Mesenchymal stem cell (in vitro differentiated cells and primary cell): ENCODE data around the gene PIM1.
"Not testable (repeated sequence)": the region's sequence is repeated elsewhere in the genome, so short reads cannot be mapped to it uniquely, and the experiment has no call there.

Experiments
- DNase-seq: peaks from one replicate; pipeline ENCODE4 v3.0.0-alpha.2; 2013
- H2AFZ ChIP-seq: one replicate; pipeline ENCODE4 v1.6.1; 2013; ENCODE audit warnings: low read depth, mild to moderate bottlenecking, control low read depth, inconsistent platforms, low read length, moderate library complexity
- H2AK5ac ChIP-seq: 2 replicates; pipeline ENCODE4 v1.6.1; 2013; ENCODE audit warnings: low read length, moderate library complexity, mild to moderate bottlenecking, inconsistent platforms; ENCODE audit not compliant: severe bottlenecking
- H2BK120ac ChIP-seq: one replicate; pipeline ENCODE4 v1.6.1; 2013; ENCODE audit warnings: low read depth, mild to moderate bottlenecking, inconsistent platforms, low read length, moderate library complexity
- H2BK12ac ChIP-seq, 2 experiments: one replicate each; pipeline ENCODE4 v1.6.1; 2013; ENCODE audit warnings: inconsistent platforms in 2 of 2, low read length in 2 of 2, mild to moderate bottlenecking in 2 of 2, moderate library complexity in 2 of 2, control low read depth in 1 of 2
- H2BK15ac ChIP-seq: one replicate; pipeline ENCODE4 v1.6.1; 2013; ENCODE audit warnings: mild to moderate bottlenecking, low read depth, inconsistent platforms; ENCODE audit not compliant: poor library complexity, severe bottlenecking
- H2BK5ac ChIP-seq: 2 replicates; pipeline ENCODE4 v1.6.1; 2013; ENCODE audit warnings: low read depth, mild to moderate bottlenecking, low read length, control low read depth, inconsistent platforms; ENCODE audit not compliant: poor library complexity, severe bottlenecking
- H3K14ac ChIP-seq, 2 experiments: one replicate each; pipeline ENCODE4 v1.6.1; 2013; ENCODE audit warnings: inconsistent platforms in 2 of 2, low read length in 2 of 2, control low read depth in 1 of 2, mild to moderate bottlenecking in 1 of 2, moderate library complexity in 1 of 2
- H3K18ac ChIP-seq, 2 experiments: one replicate each; pipeline ENCODE4 v1.6.1; 2013; ENCODE audit warnings: inconsistent platforms in 2 of 2, low read length in 2 of 2, control low read depth in 1 of 2, low read depth in 1 of 2, mild to moderate bottlenecking in 1 of 2
- H3K23ac ChIP-seq, 2 experiments: one replicate each; pipeline ENCODE4 v1.6.1; 2013; ENCODE audit warnings: inconsistent platforms in 2 of 2, low read length in 2 of 2, mild to moderate bottlenecking in 2 of 2, moderate library complexity in 2 of 2, control low read depth in 1 of 2
- H3K27ac ChIP-seq: 2 replicates; pipeline ENCODE4 v1.5.1; 2013; ENCODE audit warnings: mild to moderate bottlenecking, moderate library complexity, low read length, control low read depth, inconsistent platforms; ENCODE audit not compliant: poor library complexity, severe bottlenecking
- H3K27me3 ChIP-seq, 2 experiments: 2 replicates each; pipeline versions ENCODE4 v1.6.1 to v1.7.0; 2013; ENCODE audit warnings: low read length in 2 of 2, mild to moderate bottlenecking in 2 of 2, moderate library complexity in 2 of 2, control low read depth in 1 of 2, inconsistent platforms in 1 of 2; ENCODE audit not compliant: control insufficient read depth in 1 of 2, insufficient read depth in 1 of 2
- H3K36me3 ChIP-seq, 2 experiments: 2 replicates each; pipeline versions ENCODE4 v1.6.1 to v1.7.0; 2013; ENCODE audit warnings: low read length in 2 of 2, control low read depth in 1 of 2, inconsistent platforms in 1 of 2, low read depth in 1 of 2, mild to moderate bottlenecking in 1 of 2; ENCODE audit not compliant: insufficient read depth in 2 of 2, control insufficient read depth in 1 of 2
- H3K4ac ChIP-seq, 2 experiments: one replicate each; pipeline ENCODE4 v1.6.1; 2013; ENCODE audit warnings: inconsistent platforms in 2 of 2, low read length in 2 of 2, mild to moderate bottlenecking in 2 of 2, moderate library complexity in 2 of 2, control low read depth in 1 of 2, low read depth in 1 of 2
- H3K4me1 ChIP-seq: 2 replicates; pipeline ENCODE4 v1.6.1; 2013; ENCODE audit warnings: low read depth, low read length, control low read depth; ENCODE audit not compliant: control insufficient read depth, insufficient read depth
- H3K4me2 ChIP-seq: 2 replicates; pipeline ENCODE4 v1.6.1; 2013; ENCODE audit warnings: low read length, mild to moderate bottlenecking, inconsistent platforms; ENCODE audit not compliant: poor library complexity, severe bottlenecking
- H3K4me3 ChIP-seq, 2 experiments: 2 replicates each; pipeline versions ENCODE4 v1.5.1 to v1.7.0; 2013; ENCODE audit warnings: low read length in 2 of 2, mild to moderate bottlenecking in 2 of 2, control low read depth in 1 of 2, low read depth in 1 of 2; ENCODE audit not compliant: insufficient read depth in 1 of 2
- H3K79me1 ChIP-seq: replicated peaks from 2 replicates; pipeline ENCODE4 v1.6.1; 2013; ENCODE audit warnings: mild to moderate bottlenecking, control low read depth, low read length, inconsistent platforms; ENCODE audit not compliant: poor library complexity, severe bottlenecking
- H3K9ac ChIP-seq: 2 replicates; pipeline ENCODE4 v1.7.0; 2013; ENCODE audit warnings: mild to moderate bottlenecking, low read length, moderate library complexity
- H3K9me3 ChIP-seq: 2 replicates; pipeline ENCODE4 v1.7.0; 2013; ENCODE audit warnings: mild to moderate bottlenecking, low read length; ENCODE audit not compliant: control insufficient read depth
- H4K8ac ChIP-seq: one replicate; pipeline ENCODE4 v1.6.1; 2013; ENCODE audit warnings: inconsistent platforms, mild to moderate bottlenecking, low read length, moderate library complexity
- H4K91ac ChIP-seq: one replicate; pipeline ENCODE4 v1.6.1; 2013; ENCODE audit warnings: mild to moderate bottlenecking, low read length, inconsistent platforms
- WGBS: methylation state at CpG from one replicate; pipeline ENCODE4 v1.1.7; 2013; ENCODE audit warnings: mixed read lengths; 5-methylcytosine and 5-hydroxymethylcytosine counted together

PIM1 gene

GRCh38 chr6:37192666-37193065, 22.7 kb downstream of the PIM1 start:
- Histone ChIP-seq H2BK120ac (no peak overlapping the region), H4K91ac (no peak overlapping the region), H3K27me3 (no peaks in the 10 kb centered on the region), H3K4me1 (no peaks in the 10 kb centered on the region), H2BK5ac (no peak overlapping the region), H3K4me2 (no peak overlapping the region), H4K8ac (no peak overlapping the region), H2AK5ac (no peak overlapping the region), H3K23ac (no peak overlapping the region), H2BK12ac (no peak overlapping the region), H3K36me3 (no peaks in the 10 kb centered on the region), H3K18ac (no peak overlapping the region), H3K27ac (no peak overlapping the region), H3K9ac (no peak overlapping the region), H3K4ac (no peak overlapping the region), H3K4me3 (no peak overlapping the region), H3K14ac (no peak overlapping the region), H2AFZ (no peak overlapping the region), H3K9me3 (no peaks in the 10 kb centered on the region), H2BK15ac (no peak overlapping the region), H3K79me1 (no peaks in the 10 kb centered on the region)
- 96% methylated on average over 1 of the region's 3 CpGs for WGBS
- DNase-seq: no peak

- not testable (repeated sequence) for H3K27ac ChIP-seq, H3K79me1 ChIP-seq, DNase-seq, H3K14ac ChIP-seq, H3K27me3 ChIP-seq, H2BK120ac ChIP-seq, H2BK5ac ChIP-seq, H4K91ac ChIP-seq, H3K18ac ChIP-seq, H4K8ac ChIP-seq, H3K4me2 ChIP-seq, H3K4me1 ChIP-seq, H3K23ac ChIP-seq, H3K9ac ChIP-seq, H2BK12ac ChIP-seq, H3K36me3 ChIP-seq, H2AFZ ChIP-seq, H3K9me3 ChIP-seq, H2BK15ac ChIP-seq, H3K4me3 ChIP-seq, H2AK5ac ChIP-seq, H3K4ac ChIP-seq
- no CpG with 5 or more reads among the region's 1 CpG for WGBS
Observed at GRCh38 chr6:37194886-37195285, 24.9 kb downstream of the PIM1 start.

- H3K23ac ChIP-seq, H3K4me2 ChIP-seq, H2AK5ac ChIP-seq, H3K14ac ChIP-seq, H2BK5ac ChIP-seq, H3K9ac ChIP-seq, H3K36me3 ChIP-seq, H3K27me3 ChIP-seq, H2BK15ac ChIP-seq, H2BK120ac ChIP-seq, H2AFZ ChIP-seq, H2BK12ac ChIP-seq, H3K4me3 ChIP-seq, DNase-seq, H3K4ac ChIP-seq, H4K8ac ChIP-seq, H3K4me1 ChIP-seq, H3K79me1 ChIP-seq, H3K9me3 ChIP-seq, H3K27ac ChIP-seq, H3K18ac ChIP-seq, H4K91ac ChIP-seq: not testable (repeated sequence)
- WGBS: 72% methylated on average over 4 of the region's 4 CpGs
Observed at GRCh38 chr6:37196451-37196850, 26.5 kb downstream of the PIM1 start.

- H4K8ac ChIP-seq: no peak overlapping the region
- no peak overlapping the region for H3K23ac ChIP-seq
- DNase-seq: no peak
- H3K9me3 ChIP-seq: no peaks in the 10 kb centered on the region
- H3K9ac ChIP-seq: no peak overlapping the region
- peak overlapping the region; percentile 28 for H3K4me2 ChIP-seq
- H3K27ac ChIP-seq: no peak overlapping the region
- H2AFZ ChIP-seq: no peak overlapping the region
- WGBS: 87% methylated on average over 5 of the region's 5 CpGs
- no peak overlapping the region for H2AK5ac ChIP-seq
- no peak overlapping the region for H3K4ac ChIP-seq
- no peak overlapping the region for H2BK5ac ChIP-seq
- no peaks in the 10 kb centered on the region for H3K36me3 ChIP-seq
- H3K27me3 ChIP-seq: peaks cover 6 to 9% of the 10 kb centered on the region in 2 experiments
- no peak overlapping the region for H4K91ac ChIP-seq
- no peaks in the 10 kb centered on the region for H3K79me1 ChIP-seq
- H3K14ac ChIP-seq: no peak overlapping the region
- peaks cover 3% of the 10 kb centered on the region for H3K4me1 ChIP-seq
- no peak overlapping the region for H3K4me3 ChIP-seq
- H2BK12ac ChIP-seq: no peak overlapping the region
- H3K18ac ChIP-seq: no peak overlapping the region
- H2BK120ac ChIP-seq: no peak overlapping the region
- no peak overlapping the region for H2BK15ac ChIP-seq
Observed at GRCh38 chr6:37200085-37200484, 30.1 kb downstream of the PIM1 start.
